Chondrocyte (in vitro differentiated cells): Measurements from ENCODE around the gene GSTT2B. TPM values are rescaled to one million over a fixed set of nuclear protein-coding genes. Genes with fewer than 3 reads are reported as not detected.

ENCODE experiments used
- DNase-seq: peaks from one replicate; pipeline ENCODE4 v3.0.0; 2021; ENCODE audit warnings: mixed read lengths, low spot score
- H3K27ac Mint-ChIP-seq: one replicate; pipeline ENCODE4 v1.8.0; 2021; ENCODE audit warnings: mild to moderate bottlenecking, moderate library complexity, mixed read lengths; ENCODE audit not compliant: unreplicated experiment
- H3K27me3 Mint-ChIP-seq: 2 replicates; pipeline ENCODE4 v1.8.0; 2021; ENCODE audit warnings: low read depth, mixed read lengths
- H3K36me3 Mint-ChIP-seq: 2 replicates; pipeline ENCODE4 v1.8.0; 2021; ENCODE audit warnings: low read depth, mixed read lengths
- H3K4me1 Mint-ChIP-seq: 2 replicates; pipeline ENCODE4 v1.8.0; 2021; ENCODE audit warnings: low read depth, mild to moderate bottlenecking, mixed read lengths
- H3K4me3 Mint-ChIP-seq: one replicate; pipeline ENCODE4 v1.8.0; 2021; ENCODE audit warnings: mild to moderate bottlenecking, moderate library complexity, mixed read lengths; ENCODE audit not compliant: unreplicated experiment
- H3K9me3 Mint-ChIP-seq: 2 replicates; pipeline ENCODE4 v1.8.0; 2021; ENCODE audit warnings: low read depth, mixed read lengths
- CTCF ChIP-seq: fragments of 200-600 bp; sonication (generic); IDR thresholded peaks from 2 replicates; pipeline ENCODE4 v1.5.0; 2021; ENCODE audit warnings: antibody characterized with exemption, mild to moderate bottlenecking, moderate library complexity
- total RNA-seq: library from RNA; stranded (reverse); gene quantifications from 3 replicates; pipeline ENCODE4 v1.2.1, GENCODE V29; 2021

Gene GSTT2B
- total RNA-seq, 1 donor from 2014 or later, result 2.9 TPM

- no peak for TF ChIP-seq CTCF
- Mint-ChIP-seq H3K4me1 (peaks cover 7% of the 10 kb centered on the region), H3K9me3 (no peaks in the 10 kb centered on the region), H3K4me3 (no peak overlapping the region), H3K36me3 (no peaks in the 10 kb centered on the region), H3K27me3 (no peaks in the 10 kb centered on the region), H3K27ac (no peak overlapping the region)
- DNase-seq, result no peak
Measured at GRCh38 chr22:24007253-24008021, 46.4 kb upstream of the GSTT2B start.

- no peak for DNase-seq
- Mint-ChIP-seq H3K27ac (no peak overlapping the region), H3K4me1 (peaks cover 3% of the 10 kb centered on the region), H3K36me3 (no peaks in the 10 kb centered on the region), H3K27me3 (no peaks in the 10 kb centered on the region), H3K9me3 (no peaks in the 10 kb centered on the region), H3K4me3 (no peak overlapping the region)
- TF ChIP-seq CTCF, result no peak
Measured at GRCh38 chr22:24006914-24007214, 45.9 kb upstream of the GSTT2B start.

GRCh38 chr22:24006207-24006913 lies 45.4 kb upstream of the GSTT2B start:
- Mint-ChIP-seq H3K36me3 (no peaks in the 10 kb centered on the region), H3K4me3 (no peak overlapping the region), H3K27ac (no peak overlapping the region), H3K4me1 (no peaks in the 10 kb centered on the region), H3K27me3 (no peaks in the 10 kb centered on the region), H3K9me3 (no peaks in the 10 kb centered on the region)
- no peak for TF ChIP-seq CTCF
- no peak for DNase-seq

GRCh38 chr22:24005201-24005600 lies 44.2 kb upstream of the GSTT2B start, which contains the start of gene GSTT4:
Gene GSTT4 (minus strand): TSS chr22:24005453. CDS start chr22:24005356, 97 bp downstream.
- no peaks in the 10 kb centered on the region for H3K4me1 Mint-ChIP-seq
- TF ChIP-seq CTCF, result no peak
- H3K4me3 Mint-ChIP-seq, result no peak within 1 kb of the TSS
- no peak for DNase-seq
- no peaks in the 10 kb centered on the region for H3K36me3 Mint-ChIP-seq
- no peaks in the 10 kb centered on the region for H3K27me3 Mint-ChIP-seq
- no peaks in the 10 kb centered on the region for H3K9me3 Mint-ChIP-seq
- no peak within 1 kb of the TSS for H3K27ac Mint-ChIP-seq

GRCh38 chr22:24003887-24004286 lies 42.9 kb upstream of the GSTT2B start:
- Mint-ChIP-seq H3K27me3 (no peaks in the 10 kb centered on the region), H3K27ac (no peak overlapping the region), H3K9me3 (no peaks in the 10 kb centered on the region), H3K4me1 (no peaks in the 10 kb centered on the region), H3K36me3 (no peaks in the 10 kb centered on the region), H3K4me3 (no peak overlapping the region)
- no peak for TF ChIP-seq CTCF
- DNase-seq, result no peak
